Immature natural killer cell (primary cell): ENCODE measurements around the gene ELMOD2. TPM values are rescaled to one million over a fixed set of nuclear protein-coding genes. Genes with fewer than 3 reads are reported as not detected.
"Not testable (repeated sequence)": the region's sequence is repeated elsewhere in the genome, so short reads cannot be mapped to it uniquely, and the experiment has no call there.

ENCODE experiments used
- DNase-seq, 3 donors: peaks; one replicate each; pipeline ENCODE4 v3.0.0; 2022; ENCODE audit warnings: mixed read lengths in 1 of 3
- H3K27ac Mint-ChIP-seq, 6 donors: one replicate each; pipeline ENCODE4 v1.8.0; 2020; ENCODE audit warnings: mixed read lengths in 6 of 6, mild to moderate bottlenecking in 5 of 6, inconsistent platforms in 4 of 6, moderate library complexity in 3 of 6
- H3K27me3 Mint-ChIP-seq, 3 donors: one replicate each; pipeline ENCODE4 v1.8.0; 2020 to 2021; ENCODE audit warnings: low read depth in 3 of 3, mild to moderate bottlenecking in 3 of 3, mixed read lengths in 3 of 3, moderate library complexity in 3 of 3, inconsistent platforms in 1 of 3
- H3K36me3 Mint-ChIP-seq, 3 donors: one replicate each; pipeline ENCODE4 v1.8.0; 2020; ENCODE audit warnings: mixed read lengths in 3 of 3, inconsistent platforms in 2 of 3, mild to moderate bottlenecking in 2 of 3
- H3K4me1 Mint-ChIP-seq, 2 donors: one replicate each; pipeline ENCODE4 v1.8.0; 2020; ENCODE audit warnings: inconsistent platforms in 2 of 2, mild to moderate bottlenecking in 2 of 2, mixed read lengths in 2 of 2, moderate library complexity in 1 of 2
- H3K4me3 Mint-ChIP-seq, 5 donors: one replicate each; pipeline ENCODE4 v1.8.0; 2020; ENCODE audit warnings: mild to moderate bottlenecking in 5 of 5, mixed read lengths in 5 of 5, inconsistent platforms in 3 of 5, moderate library complexity in 3 of 5
- H3K9me3 Mint-ChIP-seq, 6 donors: one replicate each; pipeline ENCODE4 v1.8.0; 2020; ENCODE audit warnings: mild to moderate bottlenecking in 6 of 6, mixed read lengths in 6 of 6, inconsistent platforms in 4 of 6, moderate library complexity in 3 of 6
- polyA plus RNA-seq, 3 donors: library from polyadenylated mRNA; unstranded; fragments of 300-500 nt; fragmentation: Illumina TruSeq; gene quantifications; one replicate each; pipeline ENCODE4 v1.2.3, GENCODE V29; 2021

Gene ELMOD2, protein sequence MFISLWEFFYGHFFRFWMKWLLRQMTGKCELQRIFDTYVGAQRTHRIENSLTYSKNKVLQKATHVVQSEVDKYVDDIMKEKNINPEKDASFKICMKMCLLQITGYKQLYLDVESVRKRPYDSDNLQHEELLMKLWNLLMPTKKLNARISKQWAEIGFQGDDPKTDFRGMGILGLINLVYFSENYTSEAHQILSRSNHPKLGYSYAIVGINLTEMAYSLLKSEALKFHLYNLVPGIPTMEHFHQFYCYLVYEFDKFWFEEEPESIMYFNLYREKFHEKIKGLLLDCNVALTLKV
- polyA plus RNA-seq, result 10 to 100 TPM in 1 of 3 donors, 1 to 10 TPM in 2; 4.6 to 14.3 (median 9.4) TPM

DNA sequence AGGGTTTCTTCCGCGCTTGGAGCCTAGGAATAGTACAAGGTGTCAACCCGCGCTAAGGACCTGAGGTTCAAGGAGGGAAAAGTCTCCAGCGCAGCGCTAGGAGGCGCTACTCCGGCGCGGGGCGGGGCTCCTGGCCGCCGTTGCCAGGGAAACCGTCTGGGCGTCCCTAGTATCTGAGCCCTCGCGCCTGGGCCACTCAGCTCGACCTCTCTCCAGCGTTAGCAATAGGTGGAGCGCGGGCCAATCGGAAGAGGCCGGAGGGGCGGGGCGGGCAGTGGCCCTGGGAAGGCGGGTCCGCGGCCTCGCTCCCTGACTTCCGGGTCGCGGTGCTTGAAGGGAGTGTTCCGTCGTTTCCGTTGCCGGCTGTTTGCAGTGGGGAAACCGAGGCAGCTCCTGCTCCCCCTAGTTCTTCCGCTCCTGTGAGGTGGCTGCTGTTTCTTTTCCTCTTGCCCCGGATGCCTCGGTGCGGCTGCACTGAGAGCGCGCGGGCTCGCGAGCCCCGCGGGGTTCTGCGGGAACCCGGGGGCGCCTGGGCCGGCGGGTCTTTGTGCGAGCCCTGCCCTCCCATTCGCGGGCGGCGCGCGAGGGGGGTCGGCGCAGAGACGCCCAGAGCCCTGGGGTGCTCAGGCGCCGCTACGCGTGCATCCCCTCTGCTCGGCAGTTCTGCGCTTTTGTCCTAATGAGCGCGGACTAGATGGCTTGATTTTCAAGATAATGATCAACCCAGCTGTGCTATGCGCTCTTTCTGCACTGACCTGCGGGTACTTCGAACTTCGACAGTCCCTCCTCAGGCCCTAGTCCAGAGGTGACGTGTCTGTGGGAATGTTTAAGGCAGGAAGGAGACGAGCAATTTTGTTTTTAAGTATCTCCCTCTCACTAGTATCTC, at the start of gene ELMOD2:
Gene ELMOD2, plus strand, starts transcription at position 312 of the 886 bp plus-strand sequence. CDS start 1,261 bp downstream, outside the sequence.
- peaks cover 17 to 35% of the 10 kb centered on the region in 2 donors for H3K4me1 Mint-ChIP-seq
- DNase-seq, result peak; percentile 96 to 97 (median 97)
- peak within 1 kb of the TSS; percentile 82 to 89 (median 87) for H3K4me3 Mint-ChIP-seq
- H3K27me3 Mint-ChIP-seq, result peaks cover 0 to 8% (median 0%) of the 10 kb centered on the region in 3 donors
- H3K9me3 Mint-ChIP-seq, result no peaks in the 10 kb centered on the region
- H3K36me3 Mint-ChIP-seq, result peaks cover 3 to 13% (median 9%) of the 10 kb centered on the region in 3 donors
- peak within 1 kb of the TSS; percentile 63 to 91 (median 84) for H3K27ac Mint-ChIP-seq

DNA sequence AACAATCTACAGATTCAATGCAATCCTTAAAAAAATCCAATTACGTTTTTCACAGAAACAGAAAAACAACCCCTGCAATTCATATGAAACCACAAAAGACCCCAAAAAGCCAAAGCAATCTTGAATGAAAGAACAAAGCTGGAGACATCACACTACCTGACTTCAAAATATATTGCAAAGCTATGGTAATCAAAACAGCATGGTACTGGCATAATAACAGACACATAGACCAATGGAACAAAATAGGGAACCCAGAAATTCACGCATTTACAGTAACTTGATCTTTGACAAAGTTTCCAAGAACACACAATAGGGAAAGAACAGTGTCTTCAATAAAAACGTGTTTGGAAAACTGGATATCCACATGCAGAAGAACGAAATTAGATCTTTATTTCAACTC, 40.5 kb upstream of the ELMOD2 start:
- Mint-ChIP-seq H3K27ac (no peak overlapping the region), H3K9me3 (peaks cover 0 to 14% (median 5%) of the 10 kb centered on the region in 6 donors), H3K36me3 (peaks cover 0 to 3% (median 0%) of the 10 kb centered on the region in 3 donors), H3K4me3 (no peak overlapping the region), H3K4me1 (no peaks in the 10 kb centered on the region), H3K27me3 (peaks cover 4 to 22% (median 6%) of the 10 kb centered on the region in 3 donors)
- no peak for DNase-seq

DNA sequence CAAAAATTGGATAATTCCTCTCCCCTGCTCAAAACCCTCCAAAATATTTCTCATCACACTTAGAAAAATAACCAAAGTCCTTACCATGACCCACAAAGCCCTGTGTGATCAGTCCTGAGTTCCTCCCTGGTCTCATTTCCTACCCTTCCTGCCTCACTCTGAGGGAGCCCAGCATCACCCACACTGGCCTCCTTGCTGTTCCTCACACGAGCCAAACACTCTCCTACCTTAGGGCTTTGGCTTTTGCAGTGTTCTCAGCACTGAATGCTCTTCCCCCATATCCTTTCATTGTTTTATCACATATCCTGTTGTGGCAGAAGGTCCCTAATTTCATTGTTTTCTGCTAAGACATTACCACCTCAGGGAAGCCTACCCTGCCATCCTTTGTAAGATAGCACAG, 38.0 kb upstream of the ELMOD2 start:
- Mint-ChIP-seq H3K36me3 (peaks cover 0 to 3% (median 0%) of the 10 kb centered on the region in 3 donors), H3K9me3 (peaks cover 0 to 14% (median 5%) of the 10 kb centered on the region in 6 donors), H3K4me3 (no peak overlapping the region), H3K27ac (no peak overlapping the region), H3K4me1 (no peaks in the 10 kb centered on the region), H3K27me3 (peaks cover 2 to 18% (median 6%) of the 10 kb centered on the region in 3 donors)
- no peak for DNase-seq

DNA sequence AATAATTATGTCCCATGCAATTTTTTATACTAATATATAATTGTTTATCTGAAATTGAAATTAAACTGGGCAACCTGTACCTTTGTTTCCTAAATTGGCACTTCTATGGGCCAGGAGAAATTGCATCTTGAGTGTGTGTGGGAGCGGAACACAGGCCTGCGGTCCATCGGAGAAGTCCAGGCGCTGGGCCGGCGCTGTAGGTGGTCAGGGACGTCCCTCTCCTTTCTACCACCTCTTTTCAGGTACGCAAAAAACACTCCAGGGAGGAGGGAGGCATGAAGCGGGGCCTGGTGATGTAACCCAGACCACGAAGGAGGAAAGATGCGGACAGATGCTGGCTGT, 26.6 kb upstream of the ELMOD2 start:
- Mint-ChIP-seq H3K4me1 (peaks cover 0 to 5% of the 10 kb centered on the region in 2 donors), H3K9me3 (peaks cover 0 to 5% (median 0%) of the 10 kb centered on the region in 6 donors), H3K27me3 (peaks cover 19 to 21% (median 20%) of the 10 kb centered on the region in 3 donors), H3K27ac (no peak overlapping the region), H3K4me3 (peak overlapping the region in 3 of 5 donors; percentile 48 to 54 (median 54)), H3K36me3 (peaks cover 0 to 4% (median 3%) of the 10 kb centered on the region in 3 donors)
- no peak for DNase-seq

DNA sequence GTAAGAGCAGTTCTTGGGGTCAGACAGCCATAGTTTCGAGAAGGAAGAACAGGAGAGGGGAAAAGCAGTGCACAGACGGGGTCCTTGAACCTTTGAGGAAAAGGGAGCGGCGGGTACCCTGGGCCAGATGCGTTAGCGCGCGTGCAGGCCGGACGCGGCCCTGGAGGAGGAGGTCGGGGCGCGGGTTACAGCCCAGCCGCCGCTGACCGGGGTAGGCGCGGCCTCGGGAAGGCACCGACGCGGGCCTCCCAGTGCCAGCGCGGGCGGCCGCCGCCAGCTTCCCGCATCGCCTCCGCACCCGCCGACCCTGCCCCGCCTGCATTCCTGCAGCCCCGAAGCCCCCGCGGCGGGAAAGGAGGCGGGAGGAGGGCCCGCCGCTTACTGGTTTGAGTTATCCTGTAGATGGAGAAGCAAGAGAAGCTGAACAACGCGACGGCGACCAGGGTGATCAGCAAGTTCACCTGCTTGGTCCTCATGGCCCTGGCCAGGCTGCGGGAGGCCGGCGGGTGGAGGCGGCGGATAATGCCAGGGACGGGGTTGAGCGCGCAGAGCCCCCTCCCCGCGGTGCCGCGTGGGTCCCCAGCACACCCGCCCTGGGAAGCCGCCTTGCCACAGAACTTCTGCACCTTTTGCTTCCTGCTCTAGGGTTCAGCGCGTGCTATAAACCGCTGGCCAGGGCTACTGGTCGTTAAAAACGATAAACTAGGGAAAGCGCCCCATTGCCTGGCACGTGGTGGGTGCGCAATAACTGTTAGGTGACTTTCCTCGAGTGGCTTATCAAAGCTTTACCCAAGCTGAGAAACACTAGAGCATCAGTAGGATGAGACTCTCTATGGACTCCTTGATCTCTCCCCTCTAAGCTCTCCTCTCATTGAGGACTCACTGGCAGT, 26.0 kb upstream of the ELMOD2 start, which contains the start of gene MGAT4D:
Gene MGAT4D, minus strand, starts transcription at position 547 of the 890 bp plus-strand sequence. Its CDS starts 71 bp downstream, at position 476.
- DNase-seq, result peak in 1 of 3 donors; percentile 0
- Mint-ChIP-seq H3K36me3 (peaks cover 0 to 4% (median 3%) of the 10 kb centered on the region in 3 donors), H3K27me3 (peaks cover 19 to 25% (median 21%) of the 10 kb centered on the region in 3 donors), H3K4me1 (peaks cover 0 to 5% of the 10 kb centered on the region in 2 donors), H3K27ac (no peak within 1 kb of the TSS), H3K4me3 (peak within 1 kb of the TSS in 3 of 5 donors; percentile 48 to 54 (median 54)), H3K9me3 (peaks cover 0 to 5% (median 0%) of the 10 kb centered on the region in 6 donors)

DNA sequence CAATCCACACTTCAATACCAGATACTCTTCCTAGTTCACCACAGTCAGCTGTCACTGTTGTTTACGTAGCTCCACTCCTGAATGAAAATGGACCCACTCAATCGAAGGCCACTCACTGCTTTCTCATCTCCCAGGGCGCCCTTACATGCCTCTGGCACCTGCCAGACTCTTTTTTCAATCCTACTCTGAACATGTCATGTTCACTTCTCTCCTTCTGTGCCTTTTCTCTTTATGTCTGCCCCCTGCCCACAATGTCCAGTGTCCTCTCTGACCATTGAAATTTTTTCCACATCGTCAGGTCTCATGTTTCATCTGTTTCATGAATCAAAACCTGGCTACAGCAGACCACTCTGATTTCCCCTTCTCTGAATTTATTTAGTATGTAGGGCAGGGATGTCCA, 24.6 kb upstream of the ELMOD2 start:
- Mint-ChIP-seq H3K27me3 (peaks cover 21 to 28% (median 21%) of the 10 kb centered on the region in 3 donors), H3K4me3 (no peak overlapping the region), H3K27ac (no peak overlapping the region), H3K9me3 (peaks cover 0 to 5% (median 0%) of the 10 kb centered on the region in 6 donors), H3K36me3 (peaks cover 0 to 4% (median 3%) of the 10 kb centered on the region in 3 donors), H3K4me1 (peaks cover 0 to 5% of the 10 kb centered on the region in 2 donors)
- DNase-seq, result no peak

DNA sequence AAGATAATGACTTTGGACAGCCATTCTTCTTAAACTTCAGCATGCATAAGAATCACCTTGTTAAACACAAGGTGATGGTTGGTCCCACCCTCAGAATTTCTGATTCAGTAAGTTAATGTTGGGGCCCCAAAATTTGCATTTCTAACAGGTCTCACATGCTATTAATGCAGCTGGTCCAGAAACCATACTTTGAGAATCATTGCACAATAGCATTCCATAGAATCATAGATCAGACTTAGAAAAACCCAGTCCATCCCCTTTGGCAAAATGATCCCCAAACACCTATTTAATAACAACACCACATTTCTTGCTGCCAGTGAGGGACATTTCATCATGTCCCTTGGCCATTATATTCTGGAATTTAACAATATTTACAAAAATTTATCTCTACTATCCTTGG, 19.7 kb upstream of the ELMOD2 start:
- no peak overlapping the region for H3K4me3 Mint-ChIP-seq
- H3K27ac Mint-ChIP-seq, result no peak overlapping the region
- H3K4me1 Mint-ChIP-seq, result no peaks in the 10 kb centered on the region
- H3K36me3 Mint-ChIP-seq, result peaks cover 0 to 3% (median 0%) of the 10 kb centered on the region in 3 donors
- peaks cover 0 to 3% (median 0%) of the 10 kb centered on the region in 6 donors for H3K9me3 Mint-ChIP-seq
- peaks cover 6 to 30% (median 14%) of the 10 kb centered on the region in 3 donors for H3K27me3 Mint-ChIP-seq
- DNase-seq, result no peak

DNA sequence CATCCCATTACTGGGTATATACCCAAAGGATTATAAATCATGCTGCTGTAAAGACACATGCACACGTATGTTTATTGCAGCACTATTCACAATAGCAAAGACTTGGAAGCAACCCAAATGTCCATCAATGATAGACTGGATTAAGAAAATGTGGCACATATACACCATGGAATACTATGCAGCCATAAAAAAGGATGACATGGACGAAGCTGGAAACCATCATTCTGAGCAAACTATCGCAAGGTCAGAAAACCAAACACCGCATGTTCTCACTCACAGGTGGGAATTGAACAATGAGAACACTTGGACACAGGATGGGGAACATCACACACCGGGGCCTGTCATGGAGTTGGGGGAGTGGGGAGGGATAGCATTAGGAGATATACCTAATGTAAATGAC, 10.2 kb upstream of the ELMOD2 start:
- not testable (repeated sequence) for DNase-seq, H3K4me3 Mint-ChIP-seq, H3K4me1 Mint-ChIP-seq, H3K36me3 Mint-ChIP-seq, H3K27ac Mint-ChIP-seq
- peaks cover 0 to 12% (median 0%) of the 10 kb centered on the region in 6 donors for H3K9me3 Mint-ChIP-seq
- H3K27me3 Mint-ChIP-seq, result peaks cover 8 to 26% (median 16%) of the 10 kb centered on the region in 3 donors

DNA sequence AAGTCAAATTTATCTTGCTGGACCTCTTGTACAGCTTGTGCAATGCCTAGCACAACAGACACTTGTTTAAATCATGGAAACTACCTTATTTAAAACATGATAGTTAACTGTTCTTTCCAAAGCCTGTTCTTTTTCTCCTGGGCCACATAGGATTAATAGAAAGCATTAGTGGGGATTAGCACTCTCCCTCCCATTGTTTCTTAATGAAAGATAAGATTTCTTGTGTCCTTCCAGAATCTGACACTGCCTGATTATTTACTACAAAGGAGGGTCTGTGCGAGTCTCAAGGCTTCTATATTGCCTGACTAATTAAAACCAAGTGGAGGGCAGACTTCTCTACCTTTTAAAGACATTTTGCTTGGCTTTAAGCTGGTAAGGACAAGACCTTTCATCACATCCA, 8.5 kb upstream of the ELMOD2 start:
- no peak for DNase-seq
- Mint-ChIP-seq H3K27me3 (peaks cover 8 to 15% (median 9%) of the 10 kb centered on the region in 3 donors), H3K27ac (no peak overlapping the region), H3K4me1 (no peaks in the 10 kb centered on the region), H3K36me3 (no peaks in the 10 kb centered on the region), H3K4me3 (no peak overlapping the region), H3K9me3 (peaks cover 0 to 7% (median 0%) of the 10 kb centered on the region in 6 donors)

DNA sequence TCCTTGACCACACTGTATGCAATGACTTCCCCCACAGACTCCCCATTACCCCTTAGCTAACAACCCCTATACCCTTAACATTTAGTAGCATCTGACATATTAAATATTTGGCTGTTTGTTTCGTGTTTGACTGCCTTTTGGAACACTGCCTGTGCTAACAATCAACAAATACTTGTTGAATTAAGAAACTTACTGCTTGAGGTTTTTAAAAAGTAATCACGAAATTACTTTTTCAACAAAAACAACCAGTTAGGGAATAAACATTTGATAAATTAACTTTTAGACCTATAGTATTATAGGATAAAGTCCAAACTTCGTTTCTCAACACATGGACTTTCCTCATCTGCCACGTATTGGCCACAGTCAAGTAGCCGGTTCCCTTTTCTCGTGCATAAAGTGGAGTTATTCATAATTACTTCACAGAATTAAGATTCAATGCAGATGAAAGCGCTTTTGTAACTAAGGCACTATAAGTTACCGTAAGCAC, 555 bp upstream of the ELMOD2 start:
- peak overlapping the region; percentile 82 to 89 (median 87) for H3K4me3 Mint-ChIP-seq

DNA sequence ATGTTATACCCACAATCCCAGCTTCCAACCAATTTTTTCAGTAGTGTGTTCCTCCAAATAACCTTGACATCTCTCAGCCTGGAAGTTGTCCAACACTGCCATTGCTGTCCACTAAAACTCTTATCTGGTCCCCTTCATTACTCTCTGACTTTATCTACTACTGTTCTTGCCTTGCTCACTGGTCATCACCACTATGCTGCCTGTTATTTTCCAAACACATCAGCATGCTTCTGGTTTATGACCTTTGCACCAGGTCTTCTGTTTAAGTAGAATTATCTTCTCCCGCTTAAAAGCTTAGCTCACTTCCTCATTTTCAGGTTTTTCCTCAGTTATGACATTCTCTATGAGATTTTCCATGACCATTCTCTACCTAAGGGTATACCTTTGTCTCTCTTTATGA, 5.5 kb downstream of the ELMOD2 start:
- H3K9me3 Mint-ChIP-seq, result no peaks in the 10 kb centered on the region
- no peak overlapping the region for H3K4me3 Mint-ChIP-seq
- H3K4me1 Mint-ChIP-seq, result peaks cover 7 to 22% of the 10 kb centered on the region in 2 donors
- H3K36me3 Mint-ChIP-seq, result peaks cover 6 to 18% (median 12%) of the 10 kb centered on the region in 3 donors
- H3K27ac Mint-ChIP-seq, result no peak overlapping the region
- no peaks in the 10 kb centered on the region for H3K27me3 Mint-ChIP-seq
- DNase-seq, result no peak

More for the DNA sequence above, 555 bp upstream of the ELMOD2 start:
- peaks cover 0 to 8% (median 0%) of the 10 kb centered on the region in 3 donors for H3K27me3 Mint-ChIP-seq
- DNase-seq, result peak in 1 of 3 donors; percentile 1
- H3K36me3 Mint-ChIP-seq, result peaks cover 3 to 13% (median 7%) of the 10 kb centered on the region in 3 donors
- H3K27ac Mint-ChIP-seq, result peak overlapping the region; percentile 63 to 87 (median 79)
- H3K4me1 Mint-ChIP-seq, result peaks cover 17 to 35% of the 10 kb centered on the region in 2 donors
- no peaks in the 10 kb centered on the region for H3K9me3 Mint-ChIP-seq

DNA sequence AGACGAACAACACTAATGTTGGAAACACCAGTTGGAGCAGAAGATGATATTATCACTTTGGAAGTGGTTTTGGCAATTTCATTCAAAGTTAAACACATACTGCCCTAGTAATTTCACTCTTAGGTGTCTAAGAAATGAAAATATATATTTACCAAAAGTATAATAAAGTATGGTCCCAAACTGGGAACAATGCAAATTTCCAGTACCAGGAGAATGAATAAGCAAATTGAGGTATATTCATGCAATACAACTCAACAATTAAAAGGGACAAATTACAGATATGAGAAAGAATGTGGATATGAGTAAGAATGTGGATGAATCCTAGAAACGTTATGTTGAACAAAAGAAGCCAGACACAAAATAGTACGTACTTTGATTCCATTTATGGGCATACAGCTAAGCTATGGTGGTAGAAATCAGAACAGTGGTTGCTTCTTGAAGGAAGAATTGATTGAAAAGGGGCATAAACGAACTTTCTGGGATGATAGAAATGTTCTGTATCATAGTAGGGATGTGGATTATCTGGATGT, 10.0 kb downstream of the ELMOD2 start:
- H3K27ac Mint-ChIP-seq, result no peak overlapping the region
- no peak overlapping the region for H3K4me3 Mint-ChIP-seq
- no peaks in the 10 kb centered on the region for H3K9me3 Mint-ChIP-seq
- H3K4me1 Mint-ChIP-seq, result peaks cover 0 to 5% of the 10 kb centered on the region in 2 donors
- peaks cover 9 to 14% (median 13%) of the 10 kb centered on the region in 3 donors for H3K36me3 Mint-ChIP-seq
- no peak for DNase-seq
- peaks cover 0 to 2% (median 0%) of the 10 kb centered on the region in 3 donors for H3K27me3 Mint-ChIP-seq
